Liver (tissue), 3 donors: ENCODE results near the gene PXMP4.

Source experiments
- EGR1 ChIP-seq, 2 donors: IDR thresholded peaks; 2 replicates each; pipeline ENCODE4 v1.6.1; 2016 to 2018; ENCODE audit warnings: antibody characterized with exemption in 2 of 2, low read depth in 2 of 2
- GABPA ChIP-seq, 2 donors: IDR thresholded peaks in 1 of 2; conservative IDR thresholded peaks in 1 of 2; 2 replicates each; pipeline ENCODE4 v1.6.1; 2016; ENCODE audit warnings: antibody characterized with exemption in 2 of 2, mild to moderate bottlenecking in 1 of 2, moderate library complexity in 1 of 2
- SP1 ChIP-seq: IDR thresholded peaks from 2 replicates; pipeline ENCODE4 v1.6.1; 2018; ENCODE audit warnings: antibody characterized with exemption, mild to moderate bottlenecking
- TAF1 ChIP-seq: conservative IDR thresholded peaks from 2 replicates; pipeline ENCODE4 v1.6.1; 2016; ENCODE audit warnings: antibody characterized with exemption, mild to moderate bottlenecking
- YY1 ChIP-seq: IDR thresholded peaks from 2 replicates; pipeline ENCODE4 v1.6.1; 2016; ENCODE audit warnings: antibody characterized with exemption, mild to moderate bottlenecking
- TF ChIP-seq, protein P1 (sequence below): fragments of 150-350 bp; IDR thresholded peaks from 2 replicates; pipeline ENCODE4 v1.5.1; 2017; ENCODE audit warnings: improper control_type of control experiment, low read depth, low read length; ENCODE audit not compliant: missing input control
- TF ChIP-seq, protein P2 (sequence below): IDR thresholded peaks from 2 replicates; pipeline ENCODE4 v1.6.1; 2016; ENCODE audit warnings: antibody characterized with exemption
- TF ChIP-seq, protein P3 (sequence below): IDR thresholded peaks from 2 replicates; pipeline ENCODE4 v1.6.1; 2016; ENCODE audit warnings: antibody characterized with exemption, mild to moderate bottlenecking
- TF ChIP-seq, protein P4 (sequence below): IDR thresholded peaks from 2 replicates; pipeline ENCODE4 v1.6.1; 2016; ENCODE audit warnings: antibody characterized with exemption
- donor health status: healthy.
- donor health status: healthy.

DNA sequence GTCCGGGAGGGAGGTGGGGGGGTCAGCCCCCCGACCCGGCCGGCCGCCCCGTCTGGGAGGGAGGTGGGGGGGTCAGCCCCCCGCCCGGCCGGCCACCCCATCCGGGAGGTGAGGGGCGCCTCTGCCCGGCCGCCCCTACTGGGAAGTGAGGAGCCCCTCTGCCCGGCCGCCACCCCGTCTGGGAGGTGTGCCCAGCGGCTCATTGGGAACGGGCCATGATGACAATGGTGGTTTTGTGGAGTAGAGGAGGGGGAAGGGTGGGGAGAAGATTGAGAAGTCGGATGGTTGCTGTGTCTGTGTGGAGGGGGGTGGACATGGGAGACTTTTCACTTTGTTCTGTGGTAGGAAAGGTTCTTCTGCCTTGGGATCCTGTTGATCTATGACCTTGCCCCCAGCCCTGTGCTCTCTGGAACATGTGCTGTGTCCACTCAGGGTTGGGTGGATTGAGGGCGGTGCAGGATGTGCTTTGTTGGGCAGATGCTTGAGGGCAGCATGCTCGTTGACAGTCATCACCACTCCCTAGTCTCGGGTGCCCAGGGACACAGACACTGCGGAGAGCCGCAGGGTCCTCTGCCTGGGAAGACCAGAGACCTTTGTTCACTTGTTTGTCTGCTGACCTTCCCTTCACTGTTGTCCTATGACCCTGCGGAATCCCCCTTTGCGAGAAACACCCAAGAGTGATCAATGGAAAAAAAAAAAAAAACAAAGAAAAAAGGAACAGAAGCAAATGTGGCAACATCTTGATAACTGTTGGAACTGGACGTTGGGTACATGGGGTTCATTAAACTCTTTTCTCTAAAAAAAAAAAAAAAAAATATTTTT is 18.3 kb downstream of the PXMP4 start:
- TF ChIP-seq, protein P1, sequence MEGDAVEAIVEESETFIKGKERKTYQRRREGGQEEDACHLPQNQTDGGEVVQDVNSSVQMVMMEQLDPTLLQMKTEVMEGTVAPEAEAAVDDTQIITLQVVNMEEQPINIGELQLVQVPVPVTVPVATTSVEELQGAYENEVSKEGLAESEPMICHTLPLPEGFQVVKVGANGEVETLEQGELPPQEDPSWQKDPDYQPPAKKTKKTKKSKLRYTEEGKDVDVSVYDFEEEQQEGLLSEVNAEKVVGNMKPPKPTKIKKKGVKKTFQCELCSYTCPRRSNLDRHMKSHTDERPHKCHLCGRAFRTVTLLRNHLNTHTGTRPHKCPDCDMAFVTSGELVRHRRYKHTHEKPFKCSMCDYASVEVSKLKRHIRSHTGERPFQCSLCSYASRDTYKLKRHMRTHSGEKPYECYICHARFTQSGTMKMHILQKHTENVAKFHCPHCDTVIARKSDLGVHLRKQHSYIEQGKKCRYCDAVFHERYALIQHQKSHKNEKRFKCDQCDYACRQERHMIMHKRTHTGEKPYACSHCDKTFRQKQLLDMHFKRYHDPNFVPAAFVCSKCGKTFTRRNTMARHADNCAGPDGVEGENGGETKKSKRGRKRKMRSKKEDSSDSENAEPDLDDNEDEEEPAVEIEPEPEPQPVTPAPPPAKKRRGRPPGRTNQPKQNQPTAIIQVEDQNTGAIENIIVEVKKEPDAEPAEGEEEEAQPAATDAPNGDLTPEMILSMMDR: no peak
- TF ChIP-seq TAF1 (no peak), GABPA (IDR thresholded peaks at IDR 0.05 in 1 of 2, conservative IDR thresholded peaks at IDR 0.05 in 1 of 2) (no peak), YY1 (no peak), EGR1 (IDR thresholded peaks at IDR 0.05; ENCODE audit: low read depth in 2 of 2) (no peak), SP1 (peak; percentile 31)
- TF ChIP-seq, protein P2, sequence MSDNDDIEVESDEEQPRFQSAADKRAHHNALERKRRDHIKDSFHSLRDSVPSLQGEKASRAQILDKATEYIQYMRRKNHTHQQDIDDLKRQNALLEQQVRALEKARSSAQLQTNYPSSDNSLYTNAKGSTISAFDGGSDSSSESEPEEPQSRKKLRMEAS: no peak
- TF ChIP-seq, protein P3, sequence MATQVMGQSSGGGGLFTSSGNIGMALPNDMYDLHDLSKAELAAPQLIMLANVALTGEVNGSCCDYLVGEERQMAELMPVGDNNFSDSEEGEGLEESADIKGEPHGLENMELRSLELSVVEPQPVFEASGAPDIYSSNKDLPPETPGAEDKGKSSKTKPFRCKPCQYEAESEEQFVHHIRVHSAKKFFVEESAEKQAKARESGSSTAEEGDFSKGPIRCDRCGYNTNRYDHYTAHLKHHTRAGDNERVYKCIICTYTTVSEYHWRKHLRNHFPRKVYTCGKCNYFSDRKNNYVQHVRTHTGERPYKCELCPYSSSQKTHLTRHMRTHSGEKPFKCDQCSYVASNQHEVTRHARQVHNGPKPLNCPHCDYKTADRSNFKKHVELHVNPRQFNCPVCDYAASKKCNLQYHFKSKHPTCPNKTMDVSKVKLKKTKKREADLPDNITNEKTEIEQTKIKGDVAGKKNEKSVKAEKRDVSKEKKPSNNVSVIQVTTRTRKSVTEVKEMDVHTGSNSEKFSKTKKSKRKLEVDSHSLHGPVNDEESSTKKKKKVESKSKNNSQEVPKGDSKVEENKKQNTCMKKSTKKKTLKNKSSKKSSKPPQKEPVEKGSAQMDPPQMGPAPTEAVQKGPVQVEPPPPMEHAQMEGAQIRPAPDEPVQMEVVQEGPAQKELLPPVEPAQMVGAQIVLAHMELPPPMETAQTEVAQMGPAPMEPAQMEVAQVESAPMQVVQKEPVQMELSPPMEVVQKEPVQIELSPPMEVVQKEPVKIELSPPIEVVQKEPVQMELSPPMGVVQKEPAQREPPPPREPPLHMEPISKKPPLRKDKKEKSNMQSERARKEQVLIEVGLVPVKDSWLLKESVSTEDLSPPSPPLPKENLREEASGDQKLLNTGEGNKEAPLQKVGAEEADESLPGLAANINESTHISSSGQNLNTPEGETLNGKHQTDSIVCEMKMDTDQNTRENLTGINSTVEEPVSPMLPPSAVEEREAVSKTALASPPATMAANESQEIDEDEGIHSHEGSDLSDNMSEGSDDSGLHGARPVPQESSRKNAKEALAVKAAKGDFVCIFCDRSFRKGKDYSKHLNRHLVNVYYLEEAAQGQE: no peak
- TF ChIP-seq, protein P4, sequence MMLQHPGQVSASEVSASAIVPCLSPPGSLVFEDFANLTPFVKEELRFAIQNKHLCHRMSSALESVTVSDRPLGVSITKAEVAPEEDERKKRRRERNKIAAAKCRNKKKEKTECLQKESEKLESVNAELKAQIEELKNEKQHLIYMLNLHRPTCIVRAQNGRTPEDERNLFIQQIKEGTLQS: no peak
